HepG2 (cell line): ENCODE measurements around the gene JAGN1. TPM values are rescaled to one million over a fixed set of nuclear protein-coding genes. Genes with fewer than 3 reads are reported as not detected.
A peak's percentile ranks its signal among the peaks of the same experiment; 100 is the strongest.

ENCODE experiments used
- BCL6 ChIP-seq: IDR thresholded peaks from 2 replicates; pipeline ENCODE4 v1.6.1; 2016; ENCODE audit warnings: missing genetic modification reagents, missing compliant biosample characterization
- CEBPB ChIP-seq: IDR thresholded peaks from 2 replicates; pipeline ENCODE4 v1.6.1; 2011; ENCODE audit warnings: low read depth, low read length, improper control_type of control experiment, borderline replicate concordance
- JDP2 ChIP-seq: sonication (generic); formaldehyde crosslinking; IDR thresholded peaks from 2 replicates; pipeline ENCODE4 v1.8.1; 2022; ENCODE audit warnings: missing genetic modification reagents, borderline replicate concordance
- KDM5A ChIP-seq: fragments of 200-600 bp; sonication (generic); IDR thresholded peaks from 2 replicates; pipeline ENCODE4 v1.7.0; 2018; ENCODE audit warnings: antibody characterized with exemption, mild to moderate bottlenecking, low read length, borderline replicate concordance
- MEF2D ChIP-seq: sonication (generic); formaldehyde crosslinking; IDR thresholded peaks from 2 replicates; pipeline ENCODE4 v1.5.1; 2020; ENCODE audit warnings: mild to moderate bottlenecking, missing genetic modification reagents
- MIER2 ChIP-seq: IDR thresholded peaks from 2 replicates; pipeline ENCODE4 v1.6.1; 2016; ENCODE audit warnings: missing biosample characterization, missing genetic modification reagents
- RFXAP ChIP-seq: sonication (generic); formaldehyde crosslinking; IDR thresholded peaks from 2 replicates; pipeline ENCODE4 v1.4.0; 2020; ENCODE audit warnings: missing genetic modification reagents, borderline replicate concordance
- ZNF230 ChIP-seq: sonication (generic); formaldehyde crosslinking; IDR thresholded peaks from 2 replicates; pipeline ENCODE4 v1.4.0; 2020; ENCODE audit warnings: mild to moderate bottlenecking, missing genetic modification reagents
- ZSCAN21 ChIP-seq: sonication (generic); formaldehyde crosslinking; IDR thresholded peaks from 2 replicates; pipeline ENCODE4 v1.8.0; 2022; ENCODE audit warnings: mild to moderate bottlenecking, missing genetic modification reagents, moderate library complexity, borderline replicate concordance
- polyA plus RNA-seq, 8 experiments: library from polyadenylated mRNA; depleted of rRNA in 3 of 8; stranded (reverse) in 7 of 8; unstranded in 1 of 8; fragments of >200 nt; fragmentation: Illumina TruSeq in 4 of 8; extraction: Trizol in 4 of 8; gene quantifications; 2 replicates each; pipeline versions ENCODE4 v1.2.1 to v1.2.3, GENCODE V29; 2011 to 2016; ENCODE audit warnings: low read depth in 4 of 8, missing spikeins in 1 of 8, mixed read lengths in 1 of 8; ENCODE audit not compliant: insufficient read depth in 1 of 8
- total RNA-seq, 5 experiments: library from RNA; depleted of rRNA; stranded (reverse); fragments of >200 nt; fragmentation: Illumina TruSeq; extraction: Trizol; gene quantifications; 2 replicates each; pipeline ENCODE4 v1.2.3, GENCODE V29; 2016; ENCODE audit warnings: low read depth in 1 of 5
- TF ChIP-seq, protein P1 (sequence below): sonication (generic); formaldehyde crosslinking; IDR thresholded peaks from 2 replicates; pipeline ENCODE4 v1.4.0; 2020; ENCODE audit warnings: mild to moderate bottlenecking, missing genetic modification reagents
- TF ChIP-seq, protein P2 (sequence below): sonication (generic); formaldehyde crosslinking; IDR thresholded peaks from 2 replicates; pipeline ENCODE4 v1.5.1; 2020; ENCODE audit warnings: missing genetic modification reagents, mild to moderate bottlenecking, borderline replicate concordance
- TF ChIP-seq, protein P3 (sequence below): sonication (generic); formaldehyde crosslinking; IDR thresholded peaks from 2 replicates; pipeline ENCODE4 v1.4.0; 2020; ENCODE audit warnings: missing genetic modification reagents
- TF ChIP-seq, protein P4 (sequence below): sonication (generic); formaldehyde crosslinking; IDR thresholded peaks from 2 replicates; pipeline ENCODE4 v1.8.1; 2023; ENCODE audit warnings: mild to moderate bottlenecking, missing genetic modification reagents
- TF ChIP-seq, protein P5 (sequence below): sonication (generic); formaldehyde crosslinking; IDR thresholded peaks from 2 replicates; pipeline ENCODE4 v1.9.0; 2021; ENCODE audit warnings: missing genetic modification reagents, borderline replicate concordance

The JAGN1 gene
- total and polyA plus RNA-seq, 2 of the 13 experiments (the other 11 are each of a cell fraction or from before 2014, with no cell fraction given): 49.9 to 50.9 TPM

DNA sequence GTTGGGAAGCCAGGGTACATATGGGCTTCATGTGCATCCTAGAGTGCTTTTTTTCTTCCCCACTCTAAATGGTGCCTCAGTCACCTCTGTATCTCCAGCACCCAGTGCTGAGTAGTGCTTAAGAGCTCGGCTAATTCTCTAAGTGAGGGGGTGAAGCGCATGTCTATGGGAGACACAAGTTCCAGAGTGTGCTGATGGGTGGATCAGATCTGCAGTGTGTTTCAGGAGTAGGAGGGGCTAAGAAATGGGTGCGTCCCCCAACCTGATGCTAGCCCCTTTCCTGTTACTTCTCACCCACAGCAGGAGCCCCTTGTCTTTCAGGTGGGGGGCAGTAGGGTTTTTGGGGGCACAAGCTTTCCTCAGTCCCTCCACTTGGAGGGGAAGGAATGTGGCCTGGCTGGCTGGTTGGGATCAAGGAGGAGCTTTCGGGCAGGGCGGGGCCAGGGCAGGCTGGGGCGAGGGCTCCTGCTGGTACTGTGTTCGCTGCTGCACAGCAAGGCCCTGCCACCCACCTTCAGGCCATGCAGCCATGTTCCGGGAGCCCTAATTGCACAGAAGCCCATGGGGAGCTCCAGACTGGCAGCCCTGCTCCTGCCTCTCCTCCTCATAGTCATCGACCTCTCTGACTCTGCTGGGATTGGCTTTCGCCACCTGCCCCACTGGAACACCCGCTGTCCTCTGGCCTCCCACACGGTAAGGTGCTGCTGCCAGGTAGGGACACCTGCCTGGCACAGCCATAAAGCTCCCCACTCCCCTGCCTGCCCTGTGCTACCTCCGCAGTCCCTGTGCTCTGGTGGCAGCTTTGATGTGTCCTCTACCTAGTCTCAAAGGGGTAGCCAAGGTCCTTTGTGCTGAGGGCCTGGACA, 12.2 kb downstream of the JAGN1 start, which contains the start of gene IL17RE (continued):
- TF ChIP-seq, protein P1, sequence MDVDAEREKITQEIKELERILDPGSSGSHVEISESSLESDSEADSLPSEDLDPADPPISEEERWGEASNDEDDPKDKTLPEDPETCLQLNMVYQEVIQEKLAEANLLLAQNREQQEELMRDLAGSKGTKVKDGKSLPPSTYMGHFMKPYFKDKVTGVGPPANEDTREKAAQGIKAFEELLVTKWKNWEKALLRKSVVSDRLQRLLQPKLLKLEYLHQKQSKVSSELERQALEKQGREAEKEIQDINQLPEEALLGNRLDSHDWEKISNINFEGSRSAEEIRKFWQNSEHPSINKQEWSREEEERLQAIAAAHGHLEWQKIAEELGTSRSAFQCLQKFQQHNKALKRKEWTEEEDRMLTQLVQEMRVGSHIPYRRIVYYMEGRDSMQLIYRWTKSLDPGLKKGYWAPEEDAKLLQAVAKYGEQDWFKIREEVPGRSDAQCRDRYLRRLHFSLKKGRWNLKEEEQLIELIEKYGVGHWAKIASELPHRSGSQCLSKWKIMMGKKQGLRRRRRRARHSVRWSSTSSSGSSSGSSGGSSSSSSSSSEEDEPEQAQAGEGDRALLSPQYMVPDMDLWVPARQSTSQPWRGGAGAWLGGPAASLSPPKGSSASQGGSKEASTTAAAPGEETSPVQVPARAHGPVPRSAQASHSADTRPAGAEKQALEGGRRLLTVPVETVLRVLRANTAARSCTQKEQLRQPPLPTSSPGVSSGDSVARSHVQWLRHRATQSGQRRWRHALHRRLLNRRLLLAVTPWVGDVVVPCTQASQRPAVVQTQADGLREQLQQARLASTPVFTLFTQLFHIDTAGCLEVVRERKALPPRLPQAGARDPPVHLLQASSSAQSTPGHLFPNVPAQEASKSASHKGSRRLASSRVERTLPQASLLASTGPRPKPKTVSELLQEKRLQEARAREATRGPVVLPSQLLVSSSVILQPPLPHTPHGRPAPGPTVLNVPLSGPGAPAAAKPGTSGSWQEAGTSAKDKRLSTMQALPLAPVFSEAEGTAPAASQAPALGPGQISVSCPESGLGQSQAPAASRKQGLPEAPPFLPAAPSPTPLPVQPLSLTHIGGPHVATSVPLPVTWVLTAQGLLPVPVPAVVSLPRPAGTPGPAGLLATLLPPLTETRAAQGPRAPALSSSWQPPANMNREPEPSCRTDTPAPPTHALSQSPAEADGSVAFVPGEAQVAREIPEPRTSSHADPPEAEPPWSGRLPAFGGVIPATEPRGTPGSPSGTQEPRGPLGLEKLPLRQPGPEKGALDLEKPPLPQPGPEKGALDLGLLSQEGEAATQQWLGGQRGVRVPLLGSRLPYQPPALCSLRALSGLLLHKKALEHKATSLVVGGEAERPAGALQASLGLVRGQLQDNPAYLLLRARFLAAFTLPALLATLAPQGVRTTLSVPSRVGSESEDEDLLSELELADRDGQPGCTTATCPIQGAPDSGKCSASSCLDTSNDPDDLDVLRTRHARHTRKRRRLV (CRISPR knock-in tag): 0 out of 2 replicates have a peak, but pooled peaks have one; percentile 83
- TF ChIP-seq CEBPB: no peak
- TF ChIP-seq, protein P2, sequence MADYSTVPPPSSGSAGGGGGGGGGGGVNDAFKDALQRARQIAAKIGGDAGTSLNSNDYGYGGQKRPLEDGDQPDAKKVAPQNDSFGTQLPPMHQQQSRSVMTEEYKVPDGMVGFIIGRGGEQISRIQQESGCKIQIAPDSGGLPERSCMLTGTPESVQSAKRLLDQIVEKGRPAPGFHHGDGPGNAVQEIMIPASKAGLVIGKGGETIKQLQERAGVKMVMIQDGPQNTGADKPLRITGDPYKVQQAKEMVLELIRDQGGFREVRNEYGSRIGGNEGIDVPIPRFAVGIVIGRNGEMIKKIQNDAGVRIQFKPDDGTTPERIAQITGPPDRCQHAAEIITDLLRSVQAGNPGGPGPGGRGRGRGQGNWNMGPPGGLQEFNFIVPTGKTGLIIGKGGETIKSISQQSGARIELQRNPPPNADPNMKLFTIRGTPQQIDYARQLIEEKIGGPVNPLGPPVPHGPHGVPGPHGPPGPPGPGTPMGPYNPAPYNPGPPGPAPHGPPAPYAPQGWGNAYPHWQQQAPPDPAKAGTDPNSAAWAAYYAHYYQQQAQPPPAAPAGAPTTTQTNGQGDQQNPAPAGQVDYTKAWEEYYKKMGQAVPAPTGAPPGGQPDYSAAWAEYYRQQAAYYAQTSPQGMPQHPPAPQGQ (CRISPR knock-in tag): no peak
- TF ChIP-seq MIER2 (CRISPR knock-in tag): 0 out of 2 replicates have a peak, but pooled peaks have one; percentile 38
- TF ChIP-seq, protein P3, sequence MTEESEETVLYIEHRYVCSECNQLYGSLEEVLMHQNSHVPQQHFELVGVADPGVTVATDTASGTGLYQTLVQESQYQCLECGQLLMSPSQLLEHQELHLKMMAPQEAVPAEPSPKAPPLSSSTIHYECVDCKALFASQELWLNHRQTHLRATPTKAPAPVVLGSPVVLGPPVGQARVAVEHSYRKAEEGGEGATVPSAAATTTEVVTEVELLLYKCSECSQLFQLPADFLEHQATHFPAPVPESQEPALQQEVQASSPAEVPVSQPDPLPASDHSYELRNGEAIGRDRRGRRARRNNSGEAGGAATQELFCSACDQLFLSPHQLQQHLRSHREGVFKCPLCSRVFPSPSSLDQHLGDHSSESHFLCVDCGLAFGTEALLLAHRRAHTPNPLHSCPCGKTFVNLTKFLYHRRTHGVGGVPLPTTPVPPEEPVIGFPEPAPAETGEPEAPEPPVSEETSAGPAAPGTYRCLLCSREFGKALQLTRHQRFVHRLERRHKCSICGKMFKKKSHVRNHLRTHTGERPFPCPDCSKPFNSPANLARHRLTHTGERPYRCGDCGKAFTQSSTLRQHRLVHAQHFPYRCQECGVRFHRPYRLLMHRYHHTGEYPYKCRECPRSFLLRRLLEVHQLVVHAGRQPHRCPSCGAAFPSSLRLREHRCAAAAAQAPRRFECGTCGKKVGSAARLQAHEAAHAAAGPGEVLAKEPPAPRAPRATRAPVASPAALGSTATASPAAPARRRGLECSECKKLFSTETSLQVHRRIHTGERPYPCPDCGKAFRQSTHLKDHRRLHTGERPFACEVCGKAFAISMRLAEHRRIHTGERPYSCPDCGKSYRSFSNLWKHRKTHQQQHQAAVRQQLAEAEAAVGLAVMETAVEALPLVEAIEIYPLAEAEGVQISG (CRISPR knock-in tag): peak; percentile 27; the same call in 1 of the 2 replicates
- TF ChIP-seq, protein P4, sequence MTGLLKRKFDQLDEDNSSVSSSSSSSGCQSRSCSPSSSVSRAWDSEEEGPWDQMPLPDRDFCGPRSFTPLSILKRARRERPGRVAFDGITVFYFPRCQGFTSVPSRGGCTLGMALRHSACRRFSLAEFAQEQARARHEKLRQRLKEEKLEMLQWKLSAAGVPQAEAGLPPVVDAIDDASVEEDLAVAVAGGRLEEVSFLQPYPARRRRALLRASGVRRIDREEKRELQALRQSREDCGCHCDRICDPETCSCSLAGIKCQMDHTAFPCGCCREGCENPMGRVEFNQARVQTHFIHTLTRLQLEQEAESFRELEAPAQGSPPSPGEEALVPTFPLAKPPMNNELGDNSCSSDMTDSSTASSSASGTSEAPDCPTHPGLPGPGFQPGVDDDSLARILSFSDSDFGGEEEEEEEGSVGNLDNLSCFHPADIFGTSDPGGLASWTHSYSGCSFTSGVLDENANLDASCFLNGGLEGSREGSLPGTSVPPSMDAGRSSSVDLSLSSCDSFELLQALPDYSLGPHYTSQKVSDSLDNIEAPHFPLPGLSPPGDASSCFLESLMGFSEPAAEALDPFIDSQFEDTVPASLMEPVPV (CRISPR knock-in tag): 0 out of 2 replicates have a peak, but pooled peaks have one; percentile 40
- TF ChIP-seq JDP2 (CRISPR knock-in tag): no peak
- no peak for TF ChIP-seq RFXAP (CRISPR knock-in tag)
- no peak for TF ChIP-seq KDM5A
- TF ChIP-seq ZNF230: peak; percentile 52; the same call in 1 of the 2 replicates
- 0 out of 2 replicates have a peak, but pooled peaks have one; percentile 5 for TF ChIP-seq BCL6 (CRISPR knock-in tag)
- peak; percentile 45; the same call in 1 of the 2 replicates for TF ChIP-seq MEF2D (CRISPR knock-in tag)
- TF ChIP-seq, protein P5, sequence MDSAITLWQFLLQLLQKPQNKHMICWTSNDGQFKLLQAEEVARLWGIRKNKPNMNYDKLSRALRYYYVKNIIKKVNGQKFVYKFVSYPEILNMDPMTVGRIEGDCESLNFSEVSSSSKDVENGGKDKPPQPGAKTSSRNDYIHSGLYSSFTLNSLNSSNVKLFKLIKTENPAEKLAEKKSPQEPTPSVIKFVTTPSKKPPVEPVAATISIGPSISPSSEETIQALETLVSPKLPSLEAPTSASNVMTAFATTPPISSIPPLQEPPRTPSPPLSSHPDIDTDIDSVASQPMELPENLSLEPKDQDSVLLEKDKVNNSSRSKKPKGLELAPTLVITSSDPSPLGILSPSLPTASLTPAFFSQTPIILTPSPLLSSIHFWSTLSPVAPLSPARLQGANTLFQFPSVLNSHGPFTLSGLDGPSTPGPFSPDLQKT (CRISPR knock-in tag): no peak
- TF ChIP-seq ZSCAN21 (CRISPR knock-in tag): peak; percentile 34; the same call in 1 of the 2 replicates
